GM15510 (cell line): ENCODE measurements around the gene TOMT.
"Not testable (repeated sequence)": the region's sequence is repeated elsewhere in the genome, so short reads cannot be mapped to it uniquely, and the experiment has no call there.

Experiments
- POLR2A ChIP-seq: IDR thresholded peaks from 3 replicates; pipeline ENCODE4 v1.6.1; 2011; ENCODE audit warnings: borderline replicate concordance; ENCODE audit not compliant: insufficient read length; ENCODE audit errors: extremely low read depth

TOMT gene

DNA sequence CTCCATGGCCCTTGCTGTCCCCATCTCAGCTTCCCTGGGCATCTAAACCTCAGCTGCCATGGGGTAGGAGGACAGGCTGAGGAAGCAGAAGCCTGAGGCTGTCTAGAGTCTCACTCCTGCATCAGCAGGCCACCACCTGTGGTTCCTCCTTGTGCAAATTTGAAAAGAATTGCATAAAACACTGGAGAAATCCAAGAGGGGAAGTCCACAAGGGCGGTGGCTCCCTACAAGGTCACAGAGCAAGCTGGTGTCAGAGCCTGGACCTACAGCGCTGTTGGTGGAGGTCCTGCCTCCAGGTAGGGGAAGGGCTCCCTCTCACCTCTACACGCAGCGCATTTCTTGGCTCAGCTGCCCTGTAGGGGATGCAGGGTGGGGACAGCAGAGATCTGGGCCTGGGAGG lies 29.7 kb downstream of the TOMT start, which contains the start of gene FOLR3:
TSS of gene FOLR3 (plus strand) at position 253 of the 400 bp plus-strand sequence. CDS start 228 bp downstream, outside the sequence.
- not testable (repeated sequence) for TF ChIP-seq POLR2A

- no peak for TF ChIP-seq POLR2A
These were observed 30.4 kb downstream of the TOMT start for GRCh38 chr11:72135891-72136683.

DNA sequence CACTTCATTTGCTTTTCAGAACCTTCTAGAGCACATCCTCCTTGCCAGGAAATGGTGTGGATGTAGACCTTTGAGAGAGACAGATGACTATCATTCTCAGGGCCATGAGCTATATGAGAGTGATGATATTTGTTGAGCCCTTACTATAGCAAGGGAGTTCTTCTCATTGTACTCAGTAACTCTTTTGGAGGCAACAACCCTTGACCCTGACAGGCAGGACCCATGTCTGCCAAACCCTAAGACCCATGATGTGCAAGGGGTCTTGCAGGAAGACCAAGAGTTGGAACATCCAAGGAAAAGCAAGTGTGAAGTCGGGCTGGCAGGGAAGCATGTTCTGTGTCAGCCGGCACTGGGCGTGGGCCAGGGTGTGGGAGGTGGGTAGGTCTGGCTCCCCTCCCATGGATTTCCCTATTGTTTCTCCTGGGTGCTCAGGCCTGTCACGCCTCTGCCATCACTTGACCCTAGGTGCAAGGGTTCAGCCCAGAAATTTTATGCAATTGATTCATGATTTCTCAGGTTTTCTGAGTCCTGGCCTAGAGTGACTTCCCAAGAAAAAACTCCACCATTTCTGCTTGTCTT lies 31.0 kb downstream of the TOMT start:
- TF ChIP-seq POLR2A = no peak

GRCh38 chr11:72138821-72139390 lies 33.2 kb downstream of the TOMT start:
- no peak for TF ChIP-seq POLR2A

- no peak for TF ChIP-seq POLR2A
These were observed 33.8 kb downstream of the TOMT start for GRCh38 chr11:72139500-72139899.

- no peak for TF ChIP-seq POLR2A
These were observed 34.9 kb downstream of the TOMT start for GRCh38 chr11:72140661-72141060.

- no peak for TF ChIP-seq POLR2A
These were observed 35.3 kb downstream of the TOMT start for GRCh38 chr11:72141066-72141465.

DNA sequence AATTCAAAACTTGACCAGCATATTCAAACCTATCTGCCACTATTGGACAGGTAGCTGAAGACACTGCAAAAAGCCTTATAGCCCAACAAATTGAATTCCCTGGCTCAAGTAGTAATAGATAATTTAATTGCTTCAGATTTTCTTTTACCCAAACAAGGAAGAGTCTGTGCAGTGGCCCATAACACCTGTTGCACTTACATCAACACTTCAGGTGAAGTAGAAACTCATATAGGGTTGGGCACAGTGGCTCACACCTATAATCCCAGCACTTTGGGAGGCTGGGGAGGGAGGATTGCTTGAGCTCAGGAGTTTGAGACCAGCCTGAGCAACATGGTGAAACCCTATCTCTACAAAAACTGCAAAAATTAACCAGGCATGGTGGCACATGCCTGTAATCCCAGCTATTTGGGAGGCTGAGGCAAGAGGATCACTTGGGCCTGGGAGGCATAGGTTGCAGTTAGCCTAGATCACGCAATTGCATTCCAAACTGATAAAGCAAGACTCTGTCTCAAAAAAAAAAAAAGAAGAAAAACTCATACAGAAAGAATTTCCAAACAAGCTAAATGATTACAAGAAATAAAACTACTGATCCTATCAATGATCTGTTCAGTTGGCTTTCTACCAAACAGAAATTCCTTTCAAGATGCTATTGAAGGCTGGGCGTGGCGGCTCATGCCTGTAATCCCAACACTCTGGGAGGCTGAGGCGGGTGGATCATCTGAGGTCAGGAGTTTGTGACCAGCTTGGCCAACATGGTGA lies 39.3 kb downstream of the TOMT start:
- TF ChIP-seq POLR2A = no peak

- TF ChIP-seq POLR2A = no peak
These were observed 40.9 kb downstream of the TOMT start for GRCh38 chr11:72146625-72147024.

GRCh38 chr11:72150882-72151281 lies 45.2 kb downstream of the TOMT start:
- no peak for TF ChIP-seq POLR2A

DNA sequence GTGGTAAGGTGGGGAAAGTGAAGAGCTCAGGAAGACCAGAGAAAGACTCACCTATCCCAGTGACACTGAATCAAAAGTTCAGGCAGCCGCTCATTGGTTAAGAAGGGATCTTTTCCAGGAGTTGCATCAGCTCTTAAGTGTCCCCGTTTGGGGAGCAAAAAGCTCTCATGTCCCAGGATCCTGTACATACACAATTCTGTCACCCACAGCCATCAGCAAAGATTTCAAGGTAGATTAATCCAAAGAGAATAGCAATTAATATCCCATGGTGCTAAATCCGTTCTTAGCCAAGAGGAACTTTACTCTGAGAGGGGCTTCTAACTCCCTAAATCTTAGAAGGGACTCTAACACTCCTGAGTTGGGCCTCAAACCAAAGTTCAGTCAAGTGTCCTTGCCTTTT lies 49.1 kb downstream of the TOMT start:
- no peak for TF ChIP-seq POLR2A

- no peak for TF ChIP-seq POLR2A
These were observed 50.0 kb downstream of the TOMT start for GRCh38 chr11:72155751-72156150.

- TF ChIP-seq POLR2A = no peak
These were observed 51.4 kb downstream of the TOMT start for GRCh38 chr11:72157131-72157530.
